Tibial artery (tissue), 4 donors: Measurements from ENCODE around the gene PRRC1.

Experiments
- DNase-seq, 2 donors: peaks; one replicate each; pipeline ENCODE4 v3.0.0-alpha.2; 2019
- H3K27ac ChIP-seq, 2 donors: fragments of 200-600 bp; sonication (generic) in 1 of 2; 1 replicate in 1 of 2; 2 replicates in 1 of 2; pipeline ENCODE4 v1.5.1; 2018 to 2019; ENCODE audit warnings: mild to moderate bottlenecking in 1 of 2
- H3K27me3 ChIP-seq, 2 donors: fragments of 200-600 bp; sonication (generic) in 1 of 2; one replicate each; pipeline versions ENCODE4 v1.5.1 to v1.6.0; 2016 to 2019
- H3K36me3 ChIP-seq, 3 donors: fragments of 200-600 bp; sonication (generic) in 2 of 3; one replicate each; pipeline ENCODE4 v1.5.1; 2016 to 2019; ENCODE audit warnings: mild to moderate bottlenecking in 2 of 3
- H3K4me1 ChIP-seq, 4 donors: fragments of 200-600 bp; sonication (generic) in 2 of 4; 1 replicate in 3 of 4; 2 replicates in 1 of 4; pipeline ENCODE4 v1.5.1; 2016 to 2019
- H3K4me3 ChIP-seq, 2 donors: fragments of 200-600 bp; sonication (generic) in 1 of 2; 1 replicate in 1 of 2; 2 replicates in 1 of 2; pipeline ENCODE4 v1.5.1; 2018 to 2019; ENCODE audit warnings: mild to moderate bottlenecking in 2 of 2
- H3K9me3 ChIP-seq, 3 donors: fragments of 200-600 bp; sonication (generic) in 1 of 3; one replicate each; pipeline ENCODE4 v1.5.1; 2016 to 2019
- CTCF ChIP-seq, 2 experiments: fragments of 200-600 bp in 1 of 2; fragments of 450-650 bp in 1 of 2; IDR thresholded peaks; one replicate each; pipeline ENCODE4 v1.5.1; 2017 to 2019; ENCODE audit warnings: antibody characterized with exemption in 2 of 2, mild to moderate bottlenecking in 1 of 2, moderate library complexity in 1 of 2
- intact Hi-C: fragments of 100-400 bp; cut with DNase I; formaldehyde crosslinking; loops from one replicate; pipeline ENCODE4 v1.15.0; 2023; ENCODE audit warnings: low total_unique reads

The PRRC1 gene

GRCh38 chr5:127587246-127587917 is 69.9 kb downstream of the PRRC1 start:
- TF ChIP-seq CTCF (IDR thresholded peaks at IDR 0.05) = no peak
- Histone ChIP-seq H3K36me3 (no peaks in the 10 kb centered on the region), H3K4me1 (no peaks in the 10 kb centered on the region)

GRCh38 chr5:127588368-127588767 is 70.9 kb downstream of the PRRC1 start:
- no peaks in the 10 kb centered on the region for H3K36me3 ChIP-seq
- no peak for TF ChIP-seq CTCF (IDR thresholded peaks at IDR 0.05)
- H3K4me3 ChIP-seq = no peak overlapping the region
- no peaks in the 10 kb centered on the region for H3K9me3 ChIP-seq
- intact Hi-C loops = no loop called here
- no peak for DNase-seq
- no peaks in the 10 kb centered on the region for H3K4me1 ChIP-seq
- H3K27ac ChIP-seq = no peak overlapping the region
- no peaks in the 10 kb centered on the region for H3K27me3 ChIP-seq

More at GRCh38 chr5:127587246-127587917, 69.9 kb downstream of the PRRC1 start:
- DNase-seq = no peak
- H3K9me3 ChIP-seq = no peaks in the 10 kb centered on the region
- H3K4me3 ChIP-seq = no peak overlapping the region
- no peak overlapping the region for H3K27ac ChIP-seq
- H3K27me3 ChIP-seq = no peaks in the 10 kb centered on the region
- intact Hi-C loops = no loop called here

DNA sequence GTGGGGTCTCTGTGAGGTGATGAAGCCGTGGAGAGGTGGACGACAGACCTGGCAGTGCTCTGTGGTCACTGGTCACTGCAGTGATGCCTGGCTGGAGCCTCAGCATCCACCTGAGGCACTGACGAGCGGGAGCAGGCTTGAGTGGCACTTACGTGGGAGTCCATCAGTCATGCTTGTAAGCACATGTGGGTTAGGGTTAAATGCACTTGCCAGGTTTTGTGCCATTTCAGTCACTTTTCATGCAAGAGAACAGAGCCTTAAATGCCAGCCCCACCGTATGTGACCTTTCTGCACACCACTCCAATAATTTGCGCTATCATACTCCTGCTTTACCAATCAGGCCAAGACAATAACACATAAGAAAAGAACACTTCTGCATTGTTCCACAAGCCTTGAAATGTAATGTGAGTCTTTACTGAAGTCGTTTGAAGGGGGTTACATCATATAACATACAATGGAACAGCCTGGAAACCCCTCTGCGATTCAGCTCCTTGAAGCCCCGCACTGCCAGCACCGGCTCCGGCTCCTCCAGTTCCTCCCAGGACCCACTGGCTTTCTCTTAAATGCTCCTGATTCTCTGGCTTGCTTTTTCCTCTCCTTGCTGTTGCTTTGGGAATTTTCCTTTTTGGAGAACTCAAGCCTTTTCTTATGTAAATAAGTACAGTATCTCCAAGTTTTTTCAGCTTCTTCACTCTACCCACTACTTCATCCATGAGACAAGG is 72.0 kb downstream of the PRRC1 start:
- intact Hi-C loops = no loop called here
- H3K27ac ChIP-seq = no peak overlapping the region
- no peak for TF ChIP-seq CTCF (IDR thresholded peaks at IDR 0.05)

DNA sequence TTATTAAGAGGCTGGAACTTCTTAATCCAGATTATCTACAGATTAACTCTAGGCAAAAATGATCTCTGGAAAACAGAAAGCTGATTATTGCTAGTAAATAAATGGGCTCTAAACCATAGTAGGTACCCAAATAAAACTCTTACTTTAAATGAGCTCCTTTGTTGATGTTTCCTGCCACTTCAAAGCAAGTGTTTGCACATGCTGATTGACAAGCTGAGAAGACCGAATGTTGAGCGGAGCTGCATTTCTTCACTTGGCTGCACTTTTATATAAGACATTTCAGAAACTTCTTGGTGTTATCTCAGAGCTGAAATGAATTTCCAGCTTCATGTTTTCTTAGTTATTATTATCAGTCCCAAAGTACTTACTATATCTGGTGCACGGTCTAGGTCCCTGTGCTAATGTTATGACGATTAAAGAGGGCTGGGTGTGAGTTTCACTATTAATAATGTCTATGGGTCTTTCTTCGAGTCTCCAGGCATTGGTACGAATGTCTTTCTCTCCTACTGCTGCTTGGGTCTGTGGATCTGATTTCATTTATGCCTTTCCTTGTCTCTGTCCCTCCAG is 72.8 kb downstream of the PRRC1 start:
- no peaks in the 10 kb centered on the region for H3K9me3 ChIP-seq
- no peaks in the 10 kb centered on the region for H3K4me1 ChIP-seq
- H3K27me3 ChIP-seq = no peaks in the 10 kb centered on the region
- TF ChIP-seq CTCF (IDR thresholded peaks at IDR 0.05) = no peak
- intact Hi-C loops = no loop called here
- H3K27ac ChIP-seq = no peak overlapping the region
- no peak overlapping the region for H3K4me3 ChIP-seq
- DNase-seq = no peak
- no peaks in the 10 kb centered on the region for H3K36me3 ChIP-seq

More for the DNA sequence above, 72.0 kb downstream of the PRRC1 start:
- H3K4me3 ChIP-seq = no peak overlapping the region
- DNase-seq = no peak
- H3K4me1 ChIP-seq = no peaks in the 10 kb centered on the region
- H3K36me3 ChIP-seq = no peaks in the 10 kb centered on the region
- H3K9me3 ChIP-seq = no peaks in the 10 kb centered on the region
- H3K27me3 ChIP-seq = no peaks in the 10 kb centered on the region

DNA sequence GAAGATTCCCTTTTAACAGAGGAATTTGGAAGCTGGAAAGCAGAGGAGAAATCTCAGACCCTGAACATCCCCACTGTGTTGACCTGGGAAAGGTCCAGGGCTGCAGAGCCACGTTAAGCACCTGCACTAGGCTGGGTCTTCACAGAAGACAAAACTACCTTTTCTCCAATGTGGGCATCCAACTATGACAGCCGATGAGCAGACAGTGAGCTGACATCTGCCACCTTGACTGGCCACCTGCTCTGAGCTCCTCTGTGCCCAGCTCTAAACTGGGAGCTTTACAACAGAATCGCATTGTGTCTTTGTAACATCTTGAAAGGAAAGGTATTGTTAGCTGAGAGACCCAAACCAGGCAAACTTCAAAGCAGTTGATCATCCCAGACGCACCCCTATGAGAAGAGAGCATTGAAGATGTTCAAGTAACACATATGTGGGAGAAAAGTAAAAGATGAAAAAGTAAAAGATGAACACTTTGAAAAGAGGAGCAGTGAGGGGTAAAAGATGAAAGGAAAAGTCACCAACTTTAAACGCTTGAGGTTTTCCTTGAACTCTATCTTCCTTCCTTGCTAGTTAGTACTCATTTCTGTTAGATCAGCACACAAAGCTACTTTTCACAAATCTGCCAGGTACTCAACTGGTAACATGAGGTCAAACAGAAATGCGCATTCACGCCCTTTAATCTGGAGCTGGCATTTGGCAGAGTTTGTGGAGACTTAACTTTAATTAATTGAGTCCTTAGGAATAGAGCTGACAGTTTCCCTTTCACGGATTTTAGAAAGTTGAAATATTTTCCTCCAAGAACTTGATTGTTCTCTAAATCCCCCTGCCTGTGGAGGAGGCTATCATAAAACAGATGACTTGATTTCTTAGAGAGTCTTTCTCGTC is 78.3 kb downstream of the PRRC1 start:
- no peaks in the 10 kb centered on the region for H3K9me3 ChIP-seq
- intact Hi-C loops = no loop called here
- H3K4me3 ChIP-seq = no peak overlapping the region
- DNase-seq = no peak
- H3K36me3 ChIP-seq = no peaks in the 10 kb centered on the region
- H3K27ac ChIP-seq = no peak overlapping the region
- no peaks in the 10 kb centered on the region for H3K4me1 ChIP-seq
- H3K27me3 ChIP-seq = no peaks in the 10 kb centered on the region
- TF ChIP-seq CTCF (IDR thresholded peaks at IDR 0.05) = no peak
